Liver (tissue), 9 donors: ENCODE data around the gene RBMS3. TPM values are rescaled to one million over a fixed set of nuclear protein-coding genes. Genes with fewer than 3 reads are reported as not detected.

Experiments
- DNase-seq: peaks from one replicate; pipeline ENCODE4 v3.0.0-alpha.2; 2017; ENCODE audit warnings: low spot score
- H3K27ac ChIP-seq, 2 donors: one replicate each; pipeline ENCODE4 v1.7.0; 2013; ENCODE audit warnings: inconsistent platforms in 2 of 2, low read length in 2 of 2, control low read depth in 1 of 2, low read depth in 1 of 2, mild to moderate bottlenecking in 1 of 2
- H3K27me3 ChIP-seq, 4 donors: one replicate each; pipeline versions ENCODE4 v1.6.1 to v1.7.0; 2013; ENCODE audit warnings: low read length in 3 of 4, inconsistent platforms in 1 of 4, mild to moderate bottlenecking in 1 of 4, moderate library complexity in 1 of 4; ENCODE audit not compliant: control insufficient read depth in 4 of 4, insufficient read depth in 4 of 4
- H3K36me3 ChIP-seq, 4 donors: one replicate each; pipeline versions ENCODE4 v1.6.1 to v1.7.0; 2013; ENCODE audit warnings: low read length in 3 of 4, mild to moderate bottlenecking in 3 of 4, low read depth in 1 of 4, moderate library complexity in 1 of 4; ENCODE audit not compliant: control insufficient read depth in 4 of 4, insufficient read depth in 3 of 4
- H3K4me1 ChIP-seq, 4 donors: one replicate each; pipeline versions ENCODE4 v1.6.1 to v1.7.0; 2013; ENCODE audit warnings: low read length in 3 of 4, mild to moderate bottlenecking in 3 of 4, moderate library complexity in 1 of 4; ENCODE audit not compliant: control insufficient read depth in 4 of 4, insufficient read depth in 4 of 4
- H3K4me3 ChIP-seq, 3 donors: one replicate each; pipeline versions ENCODE4 v1.6.1 to v1.7.0; 2013; ENCODE audit warnings: low read length in 3 of 3, control low read depth in 1 of 3, low read depth in 1 of 3, mild to moderate bottlenecking in 1 of 3
- H3K9ac ChIP-seq, 2 donors: one replicate each; pipeline ENCODE4 v1.7.0; 2013; ENCODE audit warnings: low read length in 2 of 2, mild to moderate bottlenecking in 2 of 2, moderate library complexity in 2 of 2, control low read depth in 1 of 2, low read depth in 1 of 2
- H3K9me3 ChIP-seq, 4 donors: one replicate each; pipeline versions ENCODE4 v1.6.1 to v1.7.0; 2013; ENCODE audit warnings: low read length in 3 of 4; ENCODE audit not compliant: control insufficient read depth in 4 of 4
- EGR1 ChIP-seq, 2 donors: IDR thresholded peaks; 2 replicates each; pipeline ENCODE4 v1.6.1; 2016 to 2018; ENCODE audit warnings: antibody characterized with exemption in 2 of 2, low read depth in 2 of 2
- FOXA1 ChIP-seq: IDR thresholded peaks from 2 replicates; pipeline ENCODE4 v1.6.1; 2016; ENCODE audit warnings: antibody characterized with exemption
- FOXA2 ChIP-seq: IDR thresholded peaks from 2 replicates; pipeline ENCODE4 v1.6.1; 2016; ENCODE audit warnings: antibody characterized with exemption
- GABPA ChIP-seq, 2 donors: IDR thresholded peaks in 1 of 2; conservative IDR thresholded peaks in 1 of 2; 2 replicates each; pipeline ENCODE4 v1.6.1; 2016; ENCODE audit warnings: antibody characterized with exemption in 2 of 2, mild to moderate bottlenecking in 1 of 2, moderate library complexity in 1 of 2
- HNF4G ChIP-seq: IDR thresholded peaks from 2 replicates; pipeline ENCODE4 v1.6.1; 2016; ENCODE audit warnings: antibody characterized with exemption
- JUND ChIP-seq, 2 donors: IDR thresholded peaks; 2 replicates each; pipeline ENCODE4 v1.6.1; 2016; ENCODE audit warnings: antibody characterized with exemption in 2 of 2
- NR2F2 ChIP-seq: IDR thresholded peaks from 2 replicates; pipeline ENCODE4 v1.6.1; 2016; ENCODE audit warnings: antibody characterized with exemption
- RAD21 ChIP-seq, 2 donors: IDR thresholded peaks; 2 replicates each; pipeline ENCODE4 v1.6.1; 2016; ENCODE audit warnings: antibody characterized with exemption in 2 of 2, mild to moderate bottlenecking in 2 of 2
- RXRA ChIP-seq, 2 donors: IDR thresholded peaks; 2 replicates each; pipeline ENCODE4 v1.6.1; 2017 to 2018; ENCODE audit warnings: antibody characterized with exemption in 2 of 2, mild to moderate bottlenecking in 1 of 2
- SP1 ChIP-seq: IDR thresholded peaks from 2 replicates; pipeline ENCODE4 v1.6.1; 2018; ENCODE audit warnings: antibody characterized with exemption, mild to moderate bottlenecking
- YY1 ChIP-seq: IDR thresholded peaks from 2 replicates; pipeline ENCODE4 v1.6.1; 2016; ENCODE audit warnings: antibody characterized with exemption, mild to moderate bottlenecking
- WGBS: extraction: QIAGEN DNeasy Blood & Tissue Kit; methylation state at CpG from one replicate; pipeline ENCODE4 v1.1.7; 2013; 5-methylcytosine and 5-hydroxymethylcytosine counted together
- polyA plus RNA-seq, 2 donors: library from polyadenylated mRNA; stranded (reverse) in 1 of 2; unstranded in 1 of 2; fragments of 200-250 nt in 1 of 2; fragments of >200 nt in 1 of 2; fragmentation: Nextera tagmentation in 1 of 2; extraction: Ambion mirVana in 1 of 2; gene quantifications; one replicate each; pipeline versions ENCODE4 v1.2.1 to v1.2.3, GENCODE V29; 2013 to 2015
- total RNA-seq, 2 donors: library from RNA; depleted of rRNA; stranded (reverse); fragments of >200 nt; gene quantifications; one replicate each; pipeline ENCODE4 v1.2.3, GENCODE V29; 2014
- TF ChIP-seq, protein P1 (sequence below): IDR thresholded peaks from 2 replicates; pipeline ENCODE4 v1.6.1; 2016; ENCODE audit warnings: antibody characterized with exemption
- TF ChIP-seq, protein P2 (sequence below): IDR thresholded peaks from 2 replicates; pipeline ENCODE4 v1.6.1; 2016; ENCODE audit warnings: antibody characterized with exemption
- TF ChIP-seq, protein P3 (sequence below): IDR thresholded peaks from 2 replicates; pipeline ENCODE4 v1.6.1; 2016; ENCODE audit warnings: antibody characterized with exemption
- TF ChIP-seq, protein P4 (sequence below): IDR thresholded peaks from 2 replicates; pipeline ENCODE4 v1.6.1; 2016; ENCODE audit warnings: antibody characterized with exemption, mild to moderate bottlenecking
- donor health status: healthy.
- donor health status: healthy.
- donor health status: healthy.
- donor health status: healthy.
- donor health status: healthy.

RBMS3 gene
- total and polyA plus RNA-seq, 4 donors, result 1.2 to 14.9 (median 9.3) TPM

DNA sequence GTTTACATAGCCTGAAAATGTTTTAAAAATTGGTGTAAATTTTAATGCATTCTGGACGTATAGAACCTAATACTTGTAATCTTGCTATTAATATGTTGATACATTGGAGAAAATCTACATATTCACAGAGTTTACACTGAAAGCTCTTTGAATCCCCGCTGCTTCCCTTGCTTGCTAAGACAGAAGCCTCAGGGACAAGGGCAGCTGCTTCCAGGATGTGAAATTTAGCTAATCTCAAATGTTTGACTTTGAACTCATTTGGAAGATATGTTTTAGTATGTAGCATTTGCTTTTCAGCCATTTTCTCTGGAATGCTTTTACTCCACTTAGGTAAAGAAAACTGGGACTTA is 172.0 kb downstream of the RBMS3 start:
- H3K36me3 ChIP-seq, result no peaks in the 10 kb centered on the region
- H3K27ac ChIP-seq, result no peak overlapping the region
- no peak overlapping the region for H3K4me3 ChIP-seq
- H3K27me3 ChIP-seq, result no peaks in the 10 kb centered on the region
- DNase-seq, result no peak
- peaks cover 0 to 5% (median 0%) of the 10 kb centered on the region in 4 donors for H3K4me1 ChIP-seq
- no peak for TF ChIP-seq RXRA (IDR thresholded peaks at IDR 0.05)
- no peak for TF ChIP-seq RAD21 (IDR thresholded peaks at IDR 0.05)
- TF ChIP-seq EGR1 (IDR thresholded peaks at IDR 0.05; ENCODE audit: low read depth in 2 of 2), result no peak
- TF ChIP-seq JUND (IDR thresholded peaks at IDR 0.05), result no peak
- TF ChIP-seq, protein P1, sequence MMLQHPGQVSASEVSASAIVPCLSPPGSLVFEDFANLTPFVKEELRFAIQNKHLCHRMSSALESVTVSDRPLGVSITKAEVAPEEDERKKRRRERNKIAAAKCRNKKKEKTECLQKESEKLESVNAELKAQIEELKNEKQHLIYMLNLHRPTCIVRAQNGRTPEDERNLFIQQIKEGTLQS, result no peak
- no peak for TF ChIP-seq YY1
- TF ChIP-seq, protein P2, sequence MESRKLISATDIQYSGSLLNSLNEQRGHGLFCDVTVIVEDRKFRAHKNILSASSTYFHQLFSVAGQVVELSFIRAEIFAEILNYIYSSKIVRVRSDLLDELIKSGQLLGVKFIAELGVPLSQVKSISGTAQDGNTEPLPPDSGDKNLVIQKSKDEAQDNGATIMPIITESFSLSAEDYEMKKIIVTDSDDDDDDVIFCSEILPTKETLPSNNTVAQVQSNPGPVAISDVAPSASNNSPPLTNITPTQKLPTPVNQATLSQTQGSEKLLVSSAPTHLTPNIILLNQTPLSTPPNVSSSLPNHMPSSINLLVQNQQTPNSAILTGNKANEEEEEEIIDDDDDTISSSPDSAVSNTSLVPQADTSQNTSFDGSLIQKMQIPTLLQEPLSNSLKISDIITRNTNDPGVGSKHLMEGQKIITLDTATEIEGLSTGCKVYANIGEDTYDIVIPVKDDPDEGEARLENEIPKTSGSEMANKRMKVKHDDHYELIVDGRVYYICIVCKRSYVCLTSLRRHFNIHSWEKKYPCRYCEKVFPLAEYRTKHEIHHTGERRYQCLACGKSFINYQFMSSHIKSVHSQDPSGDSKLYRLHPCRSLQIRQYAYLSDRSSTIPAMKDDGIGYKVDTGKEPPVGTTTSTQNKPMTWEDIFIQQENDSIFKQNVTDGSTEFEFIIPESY, result no peak
- 76% methylated on average over 2 of the region's 2 CpGs for WGBS
- no peaks in the 10 kb centered on the region for H3K9me3 ChIP-seq
- H3K9ac ChIP-seq, result no peak overlapping the region

DNA sequence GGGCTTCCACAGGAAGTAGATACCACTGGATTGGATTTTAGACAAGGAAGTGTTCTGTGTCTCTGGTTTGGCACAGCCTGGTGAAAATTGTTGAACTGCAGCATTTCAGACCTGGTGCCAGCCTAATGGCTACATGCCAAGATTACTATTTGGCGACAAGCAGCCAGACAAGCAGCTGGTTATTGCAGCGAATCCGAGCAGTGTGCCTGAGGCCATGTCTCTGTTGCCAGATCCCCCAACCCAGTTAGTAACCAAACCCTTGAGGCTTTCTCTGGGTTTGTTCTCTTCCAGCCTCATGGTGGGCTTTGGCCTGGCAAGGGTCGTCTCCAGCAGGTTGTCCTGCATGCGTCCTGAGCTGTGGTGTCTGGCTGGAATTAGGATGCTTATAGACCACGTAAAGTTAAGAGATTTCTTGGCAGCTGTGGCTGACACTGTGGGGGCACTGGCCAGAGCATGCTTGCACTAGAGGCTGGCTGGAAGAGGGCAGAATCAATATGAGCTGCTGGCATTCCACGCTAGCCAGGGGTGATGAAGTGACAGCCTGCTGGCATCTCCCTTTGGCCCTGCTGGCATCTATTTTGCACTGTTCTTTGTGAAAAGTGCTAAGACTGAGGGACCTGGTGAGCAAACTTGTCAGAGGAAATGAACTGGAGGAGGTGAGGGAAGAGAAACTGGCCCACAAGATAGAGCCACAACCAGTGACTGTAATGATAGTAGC is 172.6 kb downstream of the RBMS3 start:
- Histone ChIP-seq H3K4me3 (no peak overlapping the region), H3K9ac (no peak overlapping the region), H3K9me3 (no peaks in the 10 kb centered on the region), H3K27ac (peak overlapping the region in 1 of 2 donors; percentile 5), H3K36me3 (no peaks in the 10 kb centered on the region), H3K27me3 (no peaks in the 10 kb centered on the region), H3K4me1 (peaks cover 0 to 5% (median 0%) of the 10 kb centered on the region in 4 donors)
- TF ChIP-seq FOXA2 (peak; percentile 23), YY1 (no peak)
- 41% methylated on average over 7 of the region's 7 CpGs for WGBS
- no peak for DNase-seq

DNA sequence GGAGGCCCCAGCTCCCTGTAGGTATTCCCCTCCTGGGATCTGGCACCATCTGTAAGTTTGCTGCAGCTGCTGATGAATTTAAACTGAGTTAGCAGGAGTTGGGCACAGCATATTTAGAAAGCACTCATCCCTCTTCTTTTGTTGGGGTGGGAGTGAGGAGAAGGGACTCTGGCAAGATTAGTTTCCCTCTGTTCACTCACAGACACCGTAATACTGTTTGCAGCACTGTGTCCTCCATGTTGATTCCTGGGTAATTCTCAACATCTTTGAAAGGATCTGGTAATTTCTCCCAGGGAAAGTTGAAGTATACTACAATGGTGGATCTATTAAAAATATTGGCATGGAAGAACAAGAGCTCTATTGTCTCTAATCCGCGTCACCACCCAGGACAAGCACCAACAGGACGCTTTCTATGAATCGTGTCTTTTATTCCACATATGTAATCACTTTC is 173.3 kb downstream of the RBMS3 start:
- no peaks in the 10 kb centered on the region for H3K36me3 ChIP-seq
- H3K9ac ChIP-seq, result no peak overlapping the region
- WGBS, result 88% methylated on average over 5 of the region's 5 CpGs
- no peak overlapping the region for H3K4me3 ChIP-seq
- peaks cover 0 to 5% (median 0%) of the 10 kb centered on the region in 4 donors for H3K4me1 ChIP-seq
- no peaks in the 10 kb centered on the region for H3K27me3 ChIP-seq
- no peak for DNase-seq
- no peak overlapping the region for H3K27ac ChIP-seq
- TF ChIP-seq RXRA (IDR thresholded peaks at IDR 0.05), result no peak
- TF ChIP-seq YY1, result no peak
- TF ChIP-seq, protein P3, sequence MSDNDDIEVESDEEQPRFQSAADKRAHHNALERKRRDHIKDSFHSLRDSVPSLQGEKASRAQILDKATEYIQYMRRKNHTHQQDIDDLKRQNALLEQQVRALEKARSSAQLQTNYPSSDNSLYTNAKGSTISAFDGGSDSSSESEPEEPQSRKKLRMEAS, result no peak
- TF ChIP-seq RAD21 (IDR thresholded peaks at IDR 0.05), result no peak
- no peak for TF ChIP-seq FOXA2
- no peak for TF ChIP-seq GABPA (IDR thresholded peaks at IDR 0.05 in 1 of 2, conservative IDR thresholded peaks at IDR 0.05 in 1 of 2)
- TF ChIP-seq, protein P1, result no peak
- no peak for TF ChIP-seq NR2F2
- TF ChIP-seq JUND (IDR thresholded peaks at IDR 0.05), result no peak
- TF ChIP-seq, protein P4, sequence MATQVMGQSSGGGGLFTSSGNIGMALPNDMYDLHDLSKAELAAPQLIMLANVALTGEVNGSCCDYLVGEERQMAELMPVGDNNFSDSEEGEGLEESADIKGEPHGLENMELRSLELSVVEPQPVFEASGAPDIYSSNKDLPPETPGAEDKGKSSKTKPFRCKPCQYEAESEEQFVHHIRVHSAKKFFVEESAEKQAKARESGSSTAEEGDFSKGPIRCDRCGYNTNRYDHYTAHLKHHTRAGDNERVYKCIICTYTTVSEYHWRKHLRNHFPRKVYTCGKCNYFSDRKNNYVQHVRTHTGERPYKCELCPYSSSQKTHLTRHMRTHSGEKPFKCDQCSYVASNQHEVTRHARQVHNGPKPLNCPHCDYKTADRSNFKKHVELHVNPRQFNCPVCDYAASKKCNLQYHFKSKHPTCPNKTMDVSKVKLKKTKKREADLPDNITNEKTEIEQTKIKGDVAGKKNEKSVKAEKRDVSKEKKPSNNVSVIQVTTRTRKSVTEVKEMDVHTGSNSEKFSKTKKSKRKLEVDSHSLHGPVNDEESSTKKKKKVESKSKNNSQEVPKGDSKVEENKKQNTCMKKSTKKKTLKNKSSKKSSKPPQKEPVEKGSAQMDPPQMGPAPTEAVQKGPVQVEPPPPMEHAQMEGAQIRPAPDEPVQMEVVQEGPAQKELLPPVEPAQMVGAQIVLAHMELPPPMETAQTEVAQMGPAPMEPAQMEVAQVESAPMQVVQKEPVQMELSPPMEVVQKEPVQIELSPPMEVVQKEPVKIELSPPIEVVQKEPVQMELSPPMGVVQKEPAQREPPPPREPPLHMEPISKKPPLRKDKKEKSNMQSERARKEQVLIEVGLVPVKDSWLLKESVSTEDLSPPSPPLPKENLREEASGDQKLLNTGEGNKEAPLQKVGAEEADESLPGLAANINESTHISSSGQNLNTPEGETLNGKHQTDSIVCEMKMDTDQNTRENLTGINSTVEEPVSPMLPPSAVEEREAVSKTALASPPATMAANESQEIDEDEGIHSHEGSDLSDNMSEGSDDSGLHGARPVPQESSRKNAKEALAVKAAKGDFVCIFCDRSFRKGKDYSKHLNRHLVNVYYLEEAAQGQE, result no peak
- no peak for TF ChIP-seq FOXA1
- no peak for TF ChIP-seq EGR1 (IDR thresholded peaks at IDR 0.05; ENCODE audit: low read depth in 2 of 2)
- no peak for TF ChIP-seq SP1
- TF ChIP-seq HNF4G, result no peak
- no peaks in the 10 kb centered on the region for H3K9me3 ChIP-seq
